ENCODE data around the gene MPHOSPH8. TPM values are rescaled to one million over a fixed set of nuclear protein-coding genes. Genes with fewer than 3 reads are reported as not detected.

The MPHOSPH8 gene
- total RNA-seq, 1 experiment from 2014 or later = 18.5 TPM

GRCh38 chr13:19605161-19605955, 28.1 kb upstream of the MPHOSPH8 start:
- ATAC-seq = no peak
- TF ChIP-seq FOXK1 (CRISPR knock-in tag; IDR thresholded peaks at IDR 0.05) (no peak), ZNF396 (CRISPR knock-in tag; IDR thresholded peaks at IDR 0.05; ENCODE audit: borderline replicate concordance) (no peak), FOXP1 (CRISPR knock-in tag; IDR thresholded peaks at IDR 0.05; ENCODE audit: borderline replicate concordance) (no peak), NR1H2 (CRISPR knock-in tag; IDR thresholded peaks at IDR 0.05) (no peak), MXD4 (CRISPR knock-in tag; IDR thresholded peaks at IDR 0.05; ENCODE audit: borderline replicate concordance) (no peak), IRF1 (CRISPR knock-in tag; IDR thresholded peaks at IDR 0.05) (no peak), CBFB (CRISPR knock-in tag; IDR thresholded peaks at IDR 0.05; ENCODE audit: low read depth) (no peak), ATF2 (CRISPR knock-in tag; IDR thresholded peaks at IDR 0.05; ENCODE audit: borderline replicate concordance, low read depth) (no peak), ZNF317 (CRISPR knock-in tag; IDR thresholded peaks at IDR 0.05; ENCODE audit: borderline replicate concordance, low read depth) (no peak), E2F5 (CRISPR knock-in tag; IDR thresholded peaks at IDR 0.05) (no peak), AR (CRISPR knock-in tag; IDR thresholded peaks at IDR 0.05) (no peak), GTF2I (CRISPR knock-in tag; conservative IDR thresholded peaks at IDR 0.05) (no peak)
- POLR2A ChIA-PET = no interaction called here

GRCh38 chr13:19606152-19606551, 27.3 kb upstream of the MPHOSPH8 start:
- H3K9me3 Mint-ChIP-seq = peaks cover 62% of the 10 kb centered on the region
- TF ChIP-seq HMGA2 (CRISPR knock-in tag; IDR thresholded peaks at IDR 0.05) (no peak), ZNF425 (CRISPR knock-in tag; conservative IDR thresholded peaks at IDR 0.05) (no peak), IRF1 (CRISPR knock-in tag; IDR thresholded peaks at IDR 0.05) (no peak)
- POLR2A ChIA-PET = no interaction called here
- peaks cover 40% of the 10 kb centered on the region for H3K27me3 Mint-ChIP-seq (ENCODE audit: low read depth)
- no peak overlapping the region for H3K27ac Mint-ChIP-seq
- H3K4me1 Mint-ChIP-seq = no peaks in the 10 kb centered on the region
- peaks cover 40% of the 10 kb centered on the region for H3K36me3 Mint-ChIP-seq
- ATAC-seq (no peak), DNase-seq (ENCODE audit: low spot score) (no peak)
- CTCF ChIA-PET = no interaction called here
- H3K4me3 Mint-ChIP-seq = no peak overlapping the region

More at GRCh38 chr13:19605161-19605955, 28.1 kb upstream of the MPHOSPH8 start:
- Mint-ChIP-seq H3K4me1 (no peaks in the 10 kb centered on the region), H3K4me3 (no peak overlapping the region), H3K27me3 (ENCODE audit: low read depth) (peaks cover 48% of the 10 kb centered on the region), H3K27ac (no peak overlapping the region), H3K9me3 (peaks cover 56% of the 10 kb centered on the region), H3K36me3 (peaks cover 35% of the 10 kb centered on the region)
- no peak for DNase-seq (ENCODE audit: low spot score)
- CTCF ChIA-PET = no interaction called here
